Measurements from ENCODE around the gene PTPRO.

GRCh38 chr12:15341371-15341770 is 19.1 kb downstream of the PTPRO start:
- no peak for TF ChIP-seq CTCF (IDR thresholded peaks at IDR 0.05)
- TF ChIP-seq POLR2A (IDR thresholded peaks at IDR 0.05), result no peak
